Gastroesophageal sphincter (tissue), 3 donors: Measurements from ENCODE around the gene CHKA.

Experiments
- CTCF ChIP-seq, 4 experiments: fragments of 200-600 bp in 2 of 4; fragments of 450-650 bp in 2 of 4; sonication (generic) in 1 of 4; IDR thresholded peaks; one replicate each; pipeline ENCODE4 v1.5.1; 2017 to 2019; ENCODE audit warnings: antibody characterized with exemption in 4 of 4, mild to moderate bottlenecking in 2 of 4, moderate library complexity in 2 of 4
- EP300 ChIP-seq: sonication (generic); formaldehyde crosslinking; IDR thresholded peaks from one replicate; pipeline ENCODE4 v1.6.1; 2017; ENCODE audit warnings: antibody characterized with exemption, mild to moderate bottlenecking
- POLR2A ChIP-seq, 2 donors: fragments of 450-650 bp; IDR thresholded peaks; one replicate each; pipeline ENCODE4 v1.6.1; 2017; ENCODE audit warnings: antibody characterized with exemption in 2 of 2, mild to moderate bottlenecking in 2 of 2, moderate library complexity in 1 of 2

- TF ChIP-seq CTCF (IDR thresholded peaks at IDR 0.05) (no peak), POLR2A (IDR thresholded peaks at IDR 0.05) (no peak), EP300 (no peak)
Measured at GRCh38 chr11:68159665-68160064, 38.5 kb upstream of the CHKA start.
